NCI-H2196 treated with DMSO at 0.1 percent for 48 hours (cell line): ENCODE results near the gene CAMTA1.
A peak's percentile ranks its signal among the peaks of the same experiment; 100 is the strongest.

ENCODE experiments used
- DNase-seq: peaks from one replicate; lab custom pipeline; 2025; ENCODE audit not compliant: unreplicated experiment; lab: John Stamatoyannopoulos, UW

The CAMTA1 gene

DNA sequence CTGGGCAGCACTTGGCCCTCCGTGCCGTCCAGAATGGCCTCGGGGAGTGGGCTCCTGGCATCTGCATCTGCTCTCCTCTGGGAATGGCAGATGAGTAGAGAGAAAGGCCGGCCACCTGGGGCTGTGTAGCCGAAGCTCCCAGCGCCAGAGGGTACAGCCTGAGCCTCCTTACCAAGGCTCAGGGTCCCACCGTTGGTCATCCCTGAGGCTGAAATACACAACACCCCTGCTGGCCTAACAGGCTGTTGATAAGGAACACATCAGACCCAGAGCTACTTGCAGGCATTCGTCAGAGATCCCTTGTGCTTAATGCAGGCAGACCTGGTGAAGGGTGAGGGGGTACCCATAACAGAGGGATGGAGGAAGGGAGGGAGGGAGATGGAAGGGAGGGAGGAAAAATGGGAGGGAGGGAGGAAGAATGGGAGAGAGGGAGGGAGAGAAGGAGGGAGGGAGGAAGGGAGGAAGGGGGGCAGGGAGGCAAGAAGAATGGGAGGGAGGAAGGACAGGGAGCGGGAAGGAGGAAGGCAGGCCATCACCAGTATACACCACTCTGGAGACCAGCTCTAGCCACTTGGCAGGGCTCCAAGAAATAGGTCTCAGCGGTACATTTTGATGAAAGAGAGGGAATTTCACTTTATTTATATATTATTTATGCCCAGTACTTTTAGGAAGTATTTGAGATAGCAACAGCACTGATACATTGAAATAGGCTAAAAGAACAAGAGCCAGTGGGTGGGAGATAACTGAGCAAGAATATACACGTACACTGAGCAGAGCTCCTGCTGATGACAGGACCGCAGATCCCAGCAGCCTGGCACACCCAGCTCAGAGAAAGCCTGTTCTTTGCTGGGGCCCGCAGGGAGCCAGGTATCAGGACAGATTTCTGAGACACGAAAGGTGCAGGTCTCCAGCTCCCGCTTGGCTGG, 670.8 kb downstream of the CAMTA1 start:
- DNase-seq = no peak

DNA sequence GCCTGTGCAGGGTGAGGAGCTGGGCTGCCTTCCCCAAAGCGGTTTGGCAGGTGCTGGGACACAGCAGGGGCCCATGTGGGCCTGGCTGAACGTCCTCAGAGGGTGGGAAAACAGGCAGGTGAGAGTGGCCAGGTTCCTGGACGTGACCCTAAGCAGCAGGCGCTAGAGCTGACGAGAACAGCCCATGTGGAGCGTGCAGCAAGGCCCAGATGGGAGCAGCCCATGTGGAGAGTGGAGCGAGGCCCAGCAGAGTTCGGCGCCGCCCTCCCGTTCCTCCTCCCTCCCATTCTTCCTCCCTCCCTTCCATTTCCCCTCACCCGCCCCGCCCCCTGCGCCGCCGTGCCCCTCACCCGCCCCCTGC, 671.4 kb downstream of the CAMTA1 start:
- no peak for DNase-seq

GRCh38 chr1:7457811-7458210, 672.6 kb downstream of the CAMTA1 start:
- no peak for DNase-seq

- DNase-seq = no peak
Observed at GRCh38 chr1:7458946-7459345, 673.7 kb downstream of the CAMTA1 start.

DNA sequence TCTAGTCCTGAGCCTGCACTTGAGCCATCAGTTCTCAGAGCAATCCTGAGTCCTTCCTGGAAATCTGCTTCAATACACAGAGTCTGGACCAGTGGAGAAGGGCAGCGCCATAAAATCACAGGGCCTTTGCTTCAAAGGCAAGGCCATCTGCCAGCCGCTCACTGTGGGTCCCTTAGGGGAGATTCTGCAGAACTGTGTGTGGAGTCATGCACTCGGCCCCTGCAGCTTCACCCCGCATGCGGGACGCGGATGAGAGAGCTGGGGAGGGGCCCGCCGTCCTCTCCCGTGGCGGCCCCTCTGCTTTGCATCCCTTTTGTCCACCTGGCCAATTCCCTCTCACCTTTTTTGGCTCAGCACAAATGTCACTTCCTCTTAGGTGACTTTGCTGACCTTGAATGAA, 674.7 kb downstream of the CAMTA1 start:
- no peak for DNase-seq

DNA sequence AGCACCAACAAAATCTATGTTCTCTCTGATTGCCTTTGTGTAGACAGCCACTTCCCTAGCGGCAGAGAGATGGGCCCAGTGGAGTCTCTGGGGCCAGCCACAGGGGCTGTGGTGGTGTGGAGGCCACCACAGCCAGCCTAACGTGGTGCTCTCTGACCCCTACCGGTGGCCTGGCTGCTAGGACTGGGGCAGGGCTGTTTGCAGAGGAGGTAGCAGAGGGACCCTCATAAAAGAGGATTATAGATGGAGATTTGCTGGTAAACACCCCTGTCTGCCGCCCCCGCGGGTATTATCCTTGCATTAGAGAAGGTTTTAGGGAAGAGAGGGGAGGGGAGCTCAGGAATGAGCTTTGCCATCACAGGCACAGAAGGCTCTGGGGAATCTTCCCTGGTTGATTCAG, 675.6 kb downstream of the CAMTA1 start:
- no peak for DNase-seq

DNA sequence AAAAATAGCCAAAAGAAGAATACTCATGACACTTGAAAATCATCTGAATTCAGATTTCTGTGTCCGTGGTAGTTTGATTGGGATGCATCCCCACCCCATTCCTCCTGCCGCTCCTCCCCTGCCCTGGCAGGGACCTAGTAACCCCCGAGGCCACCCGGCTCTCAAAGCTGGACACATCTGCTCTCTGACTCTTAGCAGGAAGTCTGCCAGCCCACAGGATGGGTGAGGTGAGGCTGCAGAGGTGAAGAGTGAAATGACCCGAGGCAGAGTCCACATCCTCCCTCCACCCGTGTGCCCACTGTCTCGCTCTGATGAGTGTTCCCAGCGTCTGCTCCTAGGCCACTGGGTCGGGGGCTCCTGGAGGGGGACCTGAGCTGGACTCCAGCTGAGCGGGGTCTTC, 677.4 kb downstream of the CAMTA1 start:
- DNase-seq = no peak

GRCh38 chr1:7463526-7463925, 678.3 kb downstream of the CAMTA1 start:
- DNase-seq = no peak

- DNase-seq = no peak
Observed at GRCh38 chr1:7464736-7465135, 679.5 kb downstream of the CAMTA1 start.

DNA sequence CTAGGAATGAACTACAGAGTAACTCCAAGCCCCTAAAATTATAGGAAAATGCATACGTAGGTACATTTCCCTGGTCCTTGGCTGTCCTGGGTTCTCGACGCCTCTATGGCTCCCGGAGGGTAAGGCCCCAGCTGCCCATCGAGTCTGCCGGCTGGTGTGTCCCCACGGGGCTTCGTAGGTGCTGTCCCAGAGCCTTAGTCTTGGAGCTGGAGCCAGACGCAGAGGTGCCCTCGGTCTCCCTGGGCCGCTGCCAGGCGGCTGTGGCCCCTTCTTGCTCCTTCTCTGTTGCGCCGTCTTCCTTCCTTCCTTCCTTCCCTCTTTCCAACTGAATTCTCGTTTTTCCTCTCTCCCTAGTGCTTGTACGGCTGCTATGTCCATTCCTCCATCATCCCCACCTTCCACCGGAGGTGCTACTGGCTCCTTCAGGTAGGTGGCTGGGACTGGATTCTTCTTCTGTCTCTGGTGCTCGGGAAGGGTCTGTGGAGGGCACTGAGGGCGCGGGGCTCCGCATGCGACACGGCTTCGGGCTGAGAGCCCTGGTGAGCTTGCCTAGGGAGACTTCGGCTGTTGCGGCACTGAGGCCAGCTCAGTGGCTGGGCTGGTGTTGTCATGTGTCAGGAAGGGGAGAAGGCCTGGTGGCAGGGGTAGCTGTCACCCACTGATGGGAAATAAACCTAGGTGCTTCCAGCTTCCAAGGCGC, 682.4 kb downstream of the CAMTA1 start:
- DNase-seq = no peak

DNA sequence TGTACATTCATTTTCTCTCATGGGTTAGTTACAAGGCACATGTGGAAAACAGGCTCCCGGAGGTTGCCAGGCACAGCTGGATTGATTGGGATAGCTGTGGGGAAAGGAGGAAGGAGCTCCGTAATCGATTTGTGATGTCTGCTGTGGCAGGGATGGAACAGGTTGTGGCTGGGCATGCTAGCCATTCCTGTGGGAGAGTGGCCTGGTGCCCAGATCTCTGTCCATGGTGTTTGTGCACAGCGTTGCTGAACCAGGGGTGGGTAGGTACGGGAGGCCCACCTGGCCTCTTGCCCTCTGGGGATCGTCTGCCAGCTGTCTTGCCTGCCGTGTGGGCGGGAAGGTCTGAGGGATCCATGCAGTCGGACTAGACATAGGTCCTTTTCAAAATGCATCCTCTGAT, 683.0 kb downstream of the CAMTA1 start:
- DNase-seq = no peak

- no peak for DNase-seq
Observed at GRCh38 chr1:7469255-7469938, 684.1 kb downstream of the CAMTA1 start.

GRCh38 chr1:7470904-7471638, 685.8 kb downstream of the CAMTA1 start:
- DNase-seq = peak; percentile 30

DNA sequence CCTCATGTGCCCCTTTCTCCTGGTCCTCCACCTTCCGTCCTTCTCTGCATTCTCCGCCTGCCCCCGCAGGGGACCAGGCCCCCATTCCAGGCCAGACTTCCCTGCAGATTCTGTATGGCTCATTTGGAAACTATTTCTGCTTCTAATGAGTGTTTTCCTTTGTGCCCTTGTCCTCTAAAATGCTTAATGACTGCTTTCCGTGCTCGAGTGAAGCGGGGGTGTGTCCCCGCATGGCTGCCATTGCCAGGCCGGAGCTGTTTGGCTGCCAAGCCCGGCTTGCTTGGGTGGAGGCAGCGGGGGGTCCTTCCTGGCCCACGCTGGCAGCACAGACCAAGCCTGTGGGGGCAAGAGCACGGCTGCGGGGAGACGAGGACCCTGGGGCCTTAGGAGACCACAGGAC, 686.6 kb downstream of the CAMTA1 start:
- no peak for DNase-seq

DNA sequence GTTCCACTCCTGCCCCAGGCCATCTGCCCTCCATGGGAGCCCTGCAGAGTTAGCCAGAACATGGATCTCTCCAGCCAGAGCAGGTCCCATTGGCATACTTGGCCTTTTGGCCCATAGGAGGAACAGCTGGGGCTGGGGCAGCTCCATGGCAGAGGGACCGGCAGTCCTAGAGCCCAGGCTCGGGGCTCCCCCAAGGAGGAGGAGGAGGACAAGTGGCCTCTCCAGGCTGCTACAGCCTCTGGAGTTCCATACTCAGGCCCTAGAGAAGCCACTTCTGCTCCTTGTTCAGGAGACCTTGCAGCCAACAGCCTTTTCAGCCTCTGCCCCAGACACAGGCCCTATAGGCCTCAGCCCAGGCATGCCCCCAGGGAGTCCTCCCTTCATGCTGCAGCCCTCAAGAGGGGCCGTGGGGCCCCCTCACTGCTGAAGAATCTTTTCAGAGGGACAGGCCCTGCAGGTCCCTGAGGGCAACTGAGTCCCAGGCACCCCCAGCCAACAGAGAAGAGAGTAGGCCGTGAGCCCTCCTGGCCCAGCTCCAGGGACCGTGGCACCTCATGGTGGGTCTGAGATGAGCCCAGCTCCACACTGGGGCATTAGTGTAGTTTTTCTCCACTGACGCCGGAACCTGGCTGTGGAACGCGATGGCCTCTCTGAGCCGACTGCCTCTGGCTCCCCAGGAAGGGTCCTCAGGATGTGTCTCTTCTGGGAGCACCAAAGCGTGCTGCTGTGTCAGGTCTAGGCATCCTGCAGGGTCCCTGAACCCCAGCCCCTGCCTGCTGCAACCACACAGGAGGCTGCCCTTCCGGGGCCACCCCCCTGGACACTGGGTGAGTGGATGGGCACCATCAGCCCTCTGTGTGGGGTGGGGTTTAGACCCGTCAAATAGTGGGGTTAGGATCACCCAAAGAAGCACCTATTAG, 688.2 kb downstream of the CAMTA1 start:
- no peak for DNase-seq

DNA sequence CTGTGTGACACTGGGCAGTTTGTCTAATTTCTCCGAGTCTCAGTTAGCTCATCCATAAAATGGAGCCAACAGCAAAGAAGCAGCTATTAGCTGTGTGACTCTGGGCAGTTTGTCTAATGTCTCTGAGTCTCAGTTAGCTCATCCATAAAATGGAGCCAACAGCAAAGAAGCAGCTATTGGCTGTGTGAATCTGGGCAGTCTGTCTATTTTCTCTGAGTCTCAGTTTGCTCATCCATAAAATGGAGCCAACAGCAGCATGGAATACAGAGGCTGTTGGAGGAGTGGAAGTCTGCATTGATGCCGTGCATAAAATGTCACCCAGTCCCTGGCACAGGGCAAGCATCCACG, 688.9 kb downstream of the CAMTA1 start:
- DNase-seq = no peak

GRCh38 chr1:7474786-7475502, 689.7 kb downstream of the CAMTA1 start:
- DNase-seq = no peak

DNA sequence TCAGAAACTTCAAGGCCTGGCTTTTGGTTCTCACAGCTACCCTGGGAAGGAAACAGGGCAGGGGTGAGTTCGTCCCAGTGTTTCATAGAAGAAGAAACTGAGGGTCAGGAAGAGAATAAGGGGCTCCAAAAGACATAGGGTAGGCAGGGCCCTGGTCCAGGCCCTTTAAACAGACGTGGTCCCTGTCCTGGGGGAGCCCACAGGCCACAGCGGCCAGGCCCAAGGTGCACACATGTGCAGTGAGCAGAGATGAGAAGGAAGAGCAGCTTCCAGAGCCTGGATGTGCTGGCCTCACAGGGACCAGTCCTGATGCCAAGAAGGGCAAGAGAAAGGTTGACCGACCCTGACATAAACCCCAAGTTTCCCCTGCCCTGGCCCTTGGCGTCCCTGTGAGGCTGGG, 690.4 kb downstream of the CAMTA1 start:
- DNase-seq = no peak

GRCh38 chr1:7476402-7476801, 691.1 kb downstream of the CAMTA1 start:
- no peak for DNase-seq
